GM12801 (cell line): Measurements from ENCODE around the gene LRP1.

ENCODE experiments used
- TF ChIP-seq, protein P1 (sequence below): IDR thresholded peaks from one replicate; pipeline ENCODE4 v1.5.1; 2011; ENCODE audit warnings: control low read depth; ENCODE audit not compliant: insufficient read length; ENCODE audit errors: extremely low read depth

Gene LRP1

DNA sequence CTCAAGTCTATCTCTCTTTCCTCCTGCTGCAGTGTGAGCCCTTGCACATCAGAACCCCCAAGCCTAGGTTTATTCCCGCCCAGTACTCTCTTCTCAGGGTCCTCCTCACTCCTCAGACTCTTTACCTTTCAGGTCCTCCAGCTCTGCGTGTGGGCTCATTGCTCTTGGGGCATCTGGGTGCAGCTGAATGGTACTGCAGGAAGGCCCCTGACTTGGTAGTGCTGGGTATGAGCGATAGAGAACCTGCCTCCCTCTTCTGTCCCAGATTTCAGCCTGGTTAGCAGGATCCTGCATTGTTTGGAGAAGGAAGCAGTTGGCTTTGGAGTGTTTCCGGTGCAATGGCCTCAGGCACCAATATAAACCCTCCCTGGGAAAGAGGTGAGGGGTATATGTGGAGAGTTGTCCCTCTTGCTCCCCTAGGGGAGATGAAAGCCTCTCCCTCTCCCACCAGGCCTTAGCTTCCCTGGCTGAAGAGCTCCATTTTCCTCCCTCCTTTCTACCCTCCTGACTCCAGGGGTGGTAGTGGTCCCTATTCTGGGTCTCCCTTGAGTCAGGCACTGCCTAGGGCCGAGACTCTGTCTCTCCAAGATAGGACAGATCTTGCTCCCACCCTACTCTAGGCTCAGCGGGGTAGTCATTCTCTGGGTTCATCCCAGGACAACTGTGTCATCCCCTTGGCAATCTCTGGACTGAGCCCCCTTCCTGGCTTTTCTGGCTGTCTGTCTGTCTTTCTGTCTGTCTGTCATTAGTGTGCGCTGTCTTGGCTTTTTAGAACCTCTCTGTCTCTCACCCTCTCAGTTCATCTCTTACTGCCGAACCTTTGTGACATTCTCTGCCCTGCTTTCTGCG lies 3.8 kb downstream of the LRP1 start:
- TF ChIP-seq, protein P1, sequence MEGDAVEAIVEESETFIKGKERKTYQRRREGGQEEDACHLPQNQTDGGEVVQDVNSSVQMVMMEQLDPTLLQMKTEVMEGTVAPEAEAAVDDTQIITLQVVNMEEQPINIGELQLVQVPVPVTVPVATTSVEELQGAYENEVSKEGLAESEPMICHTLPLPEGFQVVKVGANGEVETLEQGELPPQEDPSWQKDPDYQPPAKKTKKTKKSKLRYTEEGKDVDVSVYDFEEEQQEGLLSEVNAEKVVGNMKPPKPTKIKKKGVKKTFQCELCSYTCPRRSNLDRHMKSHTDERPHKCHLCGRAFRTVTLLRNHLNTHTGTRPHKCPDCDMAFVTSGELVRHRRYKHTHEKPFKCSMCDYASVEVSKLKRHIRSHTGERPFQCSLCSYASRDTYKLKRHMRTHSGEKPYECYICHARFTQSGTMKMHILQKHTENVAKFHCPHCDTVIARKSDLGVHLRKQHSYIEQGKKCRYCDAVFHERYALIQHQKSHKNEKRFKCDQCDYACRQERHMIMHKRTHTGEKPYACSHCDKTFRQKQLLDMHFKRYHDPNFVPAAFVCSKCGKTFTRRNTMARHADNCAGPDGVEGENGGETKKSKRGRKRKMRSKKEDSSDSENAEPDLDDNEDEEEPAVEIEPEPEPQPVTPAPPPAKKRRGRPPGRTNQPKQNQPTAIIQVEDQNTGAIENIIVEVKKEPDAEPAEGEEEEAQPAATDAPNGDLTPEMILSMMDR, result no peak

DNA sequence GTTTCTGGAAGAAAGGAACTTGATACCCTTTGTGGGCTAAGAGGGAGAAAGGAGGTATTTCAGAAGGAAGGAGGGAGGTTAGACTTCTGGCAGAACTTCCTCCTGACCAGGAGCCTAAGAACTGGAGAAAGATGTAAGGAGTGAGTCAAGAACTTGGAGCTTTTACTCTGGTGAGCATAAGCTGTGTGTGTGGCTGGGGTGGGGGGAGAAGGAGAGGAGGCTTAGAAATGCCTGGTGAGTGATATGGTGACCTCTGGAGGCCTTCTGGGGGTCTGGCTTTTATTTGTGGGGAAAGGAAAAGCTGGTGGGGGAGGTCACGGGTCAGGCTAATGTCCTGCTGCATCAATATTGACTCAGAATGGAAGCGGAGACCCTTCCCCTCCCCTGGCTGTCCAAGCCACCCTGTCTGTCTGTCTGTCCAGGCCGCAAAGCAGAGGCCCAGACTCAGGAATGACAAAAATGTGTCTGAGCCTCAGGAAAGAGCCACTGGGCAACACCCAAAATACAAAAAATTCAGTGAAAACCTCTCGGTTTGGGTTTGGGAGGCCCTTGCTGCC lies 4.8 kb downstream of the LRP1 start:
- TF ChIP-seq, protein P1, result no peak

DNA sequence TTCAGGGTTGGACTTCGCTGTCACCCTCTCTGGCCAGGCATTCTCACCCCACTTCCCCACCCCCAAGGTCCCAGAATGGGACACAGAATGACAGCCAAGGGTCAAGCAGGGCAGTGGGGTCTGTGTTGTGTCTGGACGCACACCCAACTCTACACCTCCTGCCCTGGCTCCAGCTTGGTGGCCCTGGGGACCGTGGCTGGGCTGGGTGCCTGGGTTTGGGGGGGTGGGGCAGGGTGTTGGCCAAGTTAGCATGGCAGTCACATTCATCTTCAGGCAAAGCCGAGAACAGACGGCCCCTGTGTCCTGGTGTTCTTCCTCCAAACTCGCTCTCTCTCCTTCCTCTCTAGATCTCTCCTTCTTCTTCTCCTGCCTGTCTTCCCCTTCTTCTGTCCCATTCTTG lies 5.6 kb downstream of the LRP1 start:
- TF ChIP-seq, protein P1, result no peak

DNA sequence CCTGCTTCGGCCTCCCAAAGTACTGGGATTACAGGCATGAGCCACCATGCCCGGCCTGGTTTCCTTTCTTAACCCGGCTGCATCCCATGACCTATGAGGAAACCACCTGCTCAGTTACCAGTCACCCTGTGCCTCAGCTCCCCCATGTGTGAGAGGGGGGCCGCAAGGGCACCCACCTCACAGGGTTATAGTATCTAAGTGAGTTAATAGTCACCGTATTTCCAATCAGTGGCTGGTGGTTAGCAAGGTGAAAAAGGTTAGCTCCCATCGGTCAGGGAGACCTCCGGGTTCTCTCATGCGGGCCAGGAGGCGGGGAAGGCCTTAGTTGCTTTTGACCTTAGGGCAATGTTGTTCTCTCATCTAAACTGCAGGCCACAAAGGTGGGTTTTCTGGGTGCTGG lies 6.7 kb downstream of the LRP1 start:
- TF ChIP-seq, protein P1, result no peak

DNA sequence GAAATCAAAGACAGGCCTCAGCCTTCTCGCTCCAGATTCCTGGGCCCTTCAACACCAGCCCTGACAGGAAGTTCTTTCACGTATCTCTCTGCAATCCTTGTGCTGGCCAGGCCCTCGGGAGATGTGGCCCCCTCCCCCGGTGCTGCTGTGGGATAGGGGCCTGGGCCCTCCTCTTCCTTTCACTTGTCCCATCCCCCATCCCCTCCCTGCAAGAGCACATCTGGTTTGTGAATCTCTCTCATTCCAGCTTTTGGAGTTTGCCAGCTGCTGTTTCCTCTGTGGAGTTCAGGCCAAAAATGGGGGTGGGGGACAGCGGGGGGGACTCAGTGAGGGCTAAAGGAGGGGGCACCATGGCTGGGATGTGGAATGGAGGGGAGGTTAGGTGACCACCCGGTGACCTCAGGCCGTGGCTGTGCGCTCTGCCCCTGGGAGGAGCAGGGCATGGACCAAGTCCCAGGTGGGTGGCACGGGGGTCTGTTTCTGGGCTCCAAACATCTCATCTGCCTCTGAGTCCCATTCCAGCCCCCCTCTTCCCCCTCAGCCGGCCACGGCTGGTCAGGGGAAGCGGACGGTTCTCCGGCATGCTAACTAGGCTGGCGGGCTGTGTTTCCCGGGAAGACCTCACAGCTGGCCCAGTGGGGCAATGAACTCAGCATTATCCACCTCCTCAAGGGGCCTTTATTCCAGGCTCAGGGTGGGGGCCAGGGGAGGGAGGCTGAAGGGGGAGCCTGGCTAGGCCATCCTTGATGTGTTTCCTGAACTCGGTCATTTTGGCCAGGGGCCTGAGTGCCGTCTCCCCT lies 7.4 kb downstream of the LRP1 start:
- TF ChIP-seq, protein P1, result no peak

DNA sequence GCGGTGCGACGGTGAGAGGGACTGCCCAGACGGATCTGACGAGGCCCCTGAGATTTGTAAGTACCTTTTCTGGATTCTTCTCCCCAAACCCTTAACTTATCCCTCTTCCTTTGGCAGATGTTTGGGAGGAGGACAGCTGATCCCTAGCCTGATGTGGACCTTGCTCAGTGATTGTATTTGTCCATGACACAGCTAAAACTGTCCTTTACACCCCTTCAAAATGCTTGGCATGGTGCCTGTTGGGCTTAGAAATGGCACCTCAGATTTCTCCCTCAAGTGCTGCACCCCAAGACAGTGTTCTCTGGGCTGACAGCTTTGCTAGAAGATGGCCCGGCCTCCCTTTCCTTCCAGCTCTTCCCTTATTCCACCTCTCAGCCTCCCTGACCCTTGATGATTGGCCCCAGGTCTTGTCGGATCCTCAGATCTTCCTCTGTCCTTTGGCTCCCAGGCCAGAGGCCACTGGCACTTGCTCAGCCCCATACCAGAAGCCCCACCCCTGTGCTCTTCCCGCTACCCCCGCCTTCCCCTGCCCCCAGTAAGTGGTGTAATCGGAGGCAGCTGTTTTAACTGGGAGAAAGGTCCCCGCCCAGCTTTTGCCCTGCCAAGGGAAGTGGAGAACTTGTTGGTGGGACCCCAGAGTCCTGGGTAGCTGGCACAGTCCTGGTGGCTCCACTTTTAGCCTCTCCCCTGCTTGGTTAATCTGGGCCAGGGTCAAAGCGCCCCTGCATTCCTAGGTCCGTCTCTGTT lies 10.4 kb downstream of the LRP1 start:
- TF ChIP-seq, protein P1, result no peak
